Measurements from ENCODE around the gene NFKBIE. TPM values are rescaled to one million over a fixed set of nuclear protein-coding genes. Genes with fewer than 3 reads are reported as not detected.
A peak's percentile ranks its signal among the peaks of the same experiment; 100 is the strongest.

NFKBIE gene
- total and polyA plus RNA-seq, 9 of the 15 experiments (the other 6 are each of a cell fraction or from before 2014, with no cell fraction given): 2.1 to 16.4 (median 11.7) TPM

GRCh38 chr6:44312901-44313788 is 47.8 kb upstream of the NFKBIE start, which contains the start of gene AARS2 (continued):
- no peak for TF ChIP-seq ID3 (CRISPR knock-in tag; IDR thresholded peaks at IDR 0.05)
- TF ChIP-seq ID3 (tag; IDR thresholded peaks at IDR 0.05): peak; percentile 85
- peak; percentile 69 to 71; a peak in 2 of 4 replicates for TF ChIP-seq ARNT (IDR thresholded peaks at IDR 0.05)
- TF ChIP-seq, protein P1, sequence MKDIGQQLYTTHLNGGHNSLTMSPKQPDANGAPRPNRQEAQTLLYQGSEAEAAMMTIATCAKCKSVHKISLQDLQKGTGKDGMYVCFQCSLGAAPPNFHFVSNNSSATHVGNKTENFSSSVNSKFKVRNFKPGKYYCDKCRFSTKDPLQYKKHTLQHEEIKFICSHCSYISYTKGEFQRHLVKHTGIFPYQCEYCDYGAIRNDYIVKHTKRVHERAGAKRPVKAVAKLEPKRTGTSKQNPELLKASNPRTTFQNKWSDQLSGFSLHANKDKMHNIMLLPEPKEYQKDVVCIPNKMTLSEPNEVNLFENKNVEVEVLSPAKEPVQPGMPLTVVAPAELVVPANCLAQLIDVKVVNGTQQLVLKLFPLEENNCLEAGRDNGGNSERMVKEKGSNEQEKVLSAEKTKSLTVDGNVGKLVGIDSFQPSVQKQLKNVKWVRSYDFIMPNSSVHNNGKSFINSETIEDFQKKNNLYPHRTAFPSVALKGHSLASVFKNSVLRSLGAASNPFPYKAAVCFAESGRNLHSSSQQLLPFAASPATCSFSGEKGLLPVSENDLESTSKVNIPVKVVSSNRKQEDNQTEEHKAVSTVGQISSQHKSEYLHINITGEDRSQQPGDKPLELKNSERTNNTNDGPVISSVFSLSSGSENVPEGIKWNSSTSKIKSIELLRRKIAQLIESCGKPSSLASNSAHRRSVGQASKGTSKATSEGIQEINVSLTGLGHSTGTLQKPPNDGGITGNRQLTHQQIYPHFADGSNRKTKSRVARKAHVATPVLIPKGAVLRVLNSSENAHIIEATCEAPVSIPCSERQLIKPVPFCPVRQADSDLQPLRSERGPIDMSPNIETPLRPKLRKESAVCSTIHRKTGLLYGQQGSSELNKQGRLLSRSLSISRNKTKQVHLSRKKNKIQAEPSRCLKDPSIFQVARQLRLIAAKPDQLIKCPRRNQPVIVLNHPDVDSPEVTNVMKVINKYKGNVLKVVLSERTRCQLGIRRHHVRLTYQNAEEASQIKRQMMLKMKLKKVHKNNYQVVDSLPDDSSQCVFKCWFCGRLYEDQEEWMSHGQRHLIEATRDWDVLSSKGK (CRISPR knock-in tag; IDR thresholded peaks at IDR 0.05): no peak
- TF ChIP-seq TBL1XR1 (IDR thresholded peaks at IDR 0.05; ENCODE audit: low read length in 2 of 2): peak in 1 of 2 experiments; percentile 79; a peak in 2 of 4 replicates
- peak; percentile 94 for TF ChIP-seq SP2 (IDR thresholded peaks at IDR 0.05; ENCODE audit: extremely low read depth, low read depth, low read length, poor library complexity, severe bottlenecking)
- TF ChIP-seq NFE2 (IDR thresholded peaks at IDR 0.05; ENCODE audit: low read depth): peak; percentile 46; the same call in 1 of the 2 replicates
- no peak for TF ChIP-seq MCM3 (IDR thresholded peaks at IDR 0.05)
- no peak for TF ChIP-seq PCBP2 (IDR thresholded peaks at IDR 0.05; ENCODE audit: low read depth, low read length, poor library complexity, severe bottlenecking)
- no peak for TF ChIP-seq ZBTB34 (CRISPR knock-in tag; IDR thresholded peaks at IDR 0.05)
- TF ChIP-seq TRIM28 (IDR thresholded peaks at IDR 0.05): peak; percentile 77
- TF ChIP-seq ZNF24 (IDR thresholded peaks at IDR 0.05): peak; percentile 87
- TF ChIP-seq ZFP30 (CRISPR knock-in tag; IDR thresholded peaks at IDR 0.05; ENCODE audit: borderline replicate concordance): no peak
- TF ChIP-seq MTA1 (IDR thresholded peaks at IDR 0.05; ENCODE audit: borderline replicate concordance): peak; percentile 82; the same call in 1 of the 2 replicates
- TF ChIP-seq EHMT2 (IDR thresholded peaks at IDR 0.05): peak; percentile 62; the same call in 1 of the 2 replicates
- TF ChIP-seq MTA2 (IDR thresholded peaks at IDR 0.05; ENCODE audit: low read depth): no peak; the same call in 1 of the 2 replicates
- no peak for TF ChIP-seq SREBF2 (CRISPR knock-in tag; IDR thresholded peaks at IDR 0.05)
- no peak for TF ChIP-seq RFX1 (IDR thresholded peaks at IDR 0.05)
- TF ChIP-seq ZFP1 (CRISPR knock-in tag; IDR thresholded peaks at IDR 0.05): 0 out of 2 replicates have a peak, but pooled peaks have one; percentile 21
- TF ChIP-seq ZNF668 (CRISPR knock-in tag; IDR thresholded peaks at IDR 0.05): no peak
